Esophagus squamous epithelium (tissue), 4 donors: ENCODE measurements around the gene ASPDH.

ENCODE experiments used
- POLR2A ChIP-seq, 4 donors: fragments of 450-650 bp; IDR thresholded peaks; one replicate each; pipeline ENCODE4 v1.6.1; 2017; ENCODE audit warnings: antibody characterized with exemption in 4 of 4, mild to moderate bottlenecking in 4 of 4, moderate library complexity in 3 of 4
- TF ChIP-seq, protein P1 (sequence below), 6 experiments: fragments of 450-650 bp in 4 of 6; fragments of 200-600 bp in 2 of 6; sonication (generic) in 2 of 6; IDR thresholded peaks; one replicate each; pipeline ENCODE4 v1.5.1; 2016 to 2019; ENCODE audit warnings: antibody characterized with exemption in 6 of 6, mild to moderate bottlenecking in 4 of 6, moderate library complexity in 4 of 6

DNA sequence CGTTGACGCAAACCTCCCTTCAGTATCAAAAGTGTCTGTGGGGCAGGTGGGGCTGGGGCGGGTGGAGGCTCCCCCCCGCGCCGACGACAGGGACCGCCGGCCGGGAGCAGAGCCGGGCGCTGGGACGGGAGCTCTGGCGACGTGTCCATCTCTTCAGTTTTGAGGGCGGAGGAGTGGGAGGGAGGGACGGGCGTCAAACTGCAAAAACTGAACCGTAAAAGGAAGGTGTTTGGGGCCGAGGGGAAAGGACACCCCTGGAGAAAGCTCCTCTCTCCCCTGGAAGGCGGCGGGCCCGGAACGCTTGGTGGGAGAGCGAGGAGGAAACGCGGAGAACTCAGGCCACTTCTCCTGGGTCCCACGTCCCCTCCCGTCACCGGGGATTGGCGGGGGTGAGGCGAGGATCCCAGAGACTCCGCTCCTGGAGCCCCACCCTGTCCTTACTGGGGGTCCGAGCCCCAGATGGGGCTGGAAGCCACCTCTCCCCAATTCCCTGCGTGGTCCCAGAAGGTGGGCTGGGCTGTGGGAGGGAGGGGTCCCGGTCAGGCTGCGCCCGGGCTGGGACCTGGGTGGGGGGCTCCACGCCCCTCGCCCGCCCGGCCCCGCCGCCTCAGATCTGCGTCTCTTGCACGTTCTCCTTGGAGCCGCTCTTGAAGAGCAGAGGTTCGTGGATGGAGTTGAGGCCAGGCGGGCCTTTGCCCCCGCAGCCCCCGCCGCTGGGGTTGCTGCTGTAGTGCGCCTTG, 3.4 kb upstream of the ASPDH start:
- TF ChIP-seq, protein P1, sequence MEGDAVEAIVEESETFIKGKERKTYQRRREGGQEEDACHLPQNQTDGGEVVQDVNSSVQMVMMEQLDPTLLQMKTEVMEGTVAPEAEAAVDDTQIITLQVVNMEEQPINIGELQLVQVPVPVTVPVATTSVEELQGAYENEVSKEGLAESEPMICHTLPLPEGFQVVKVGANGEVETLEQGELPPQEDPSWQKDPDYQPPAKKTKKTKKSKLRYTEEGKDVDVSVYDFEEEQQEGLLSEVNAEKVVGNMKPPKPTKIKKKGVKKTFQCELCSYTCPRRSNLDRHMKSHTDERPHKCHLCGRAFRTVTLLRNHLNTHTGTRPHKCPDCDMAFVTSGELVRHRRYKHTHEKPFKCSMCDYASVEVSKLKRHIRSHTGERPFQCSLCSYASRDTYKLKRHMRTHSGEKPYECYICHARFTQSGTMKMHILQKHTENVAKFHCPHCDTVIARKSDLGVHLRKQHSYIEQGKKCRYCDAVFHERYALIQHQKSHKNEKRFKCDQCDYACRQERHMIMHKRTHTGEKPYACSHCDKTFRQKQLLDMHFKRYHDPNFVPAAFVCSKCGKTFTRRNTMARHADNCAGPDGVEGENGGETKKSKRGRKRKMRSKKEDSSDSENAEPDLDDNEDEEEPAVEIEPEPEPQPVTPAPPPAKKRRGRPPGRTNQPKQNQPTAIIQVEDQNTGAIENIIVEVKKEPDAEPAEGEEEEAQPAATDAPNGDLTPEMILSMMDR (IDR thresholded peaks at IDR 0.05) = no peak
- no peak for TF ChIP-seq POLR2A (IDR thresholded peaks at IDR 0.05)
